GM12874 (cell line): ENCODE measurements around the gene WDFY1.

ENCODE experiments used
- TF ChIP-seq, protein P1 (sequence below): IDR thresholded peaks from 2 replicates; pipeline ENCODE4 v1.5.1; 2011; ENCODE audit warnings: low read depth, mild to moderate bottlenecking, control low read depth, low read length, moderate library complexity; ENCODE audit not compliant: insufficient read depth

The WDFY1 gene

DNA sequence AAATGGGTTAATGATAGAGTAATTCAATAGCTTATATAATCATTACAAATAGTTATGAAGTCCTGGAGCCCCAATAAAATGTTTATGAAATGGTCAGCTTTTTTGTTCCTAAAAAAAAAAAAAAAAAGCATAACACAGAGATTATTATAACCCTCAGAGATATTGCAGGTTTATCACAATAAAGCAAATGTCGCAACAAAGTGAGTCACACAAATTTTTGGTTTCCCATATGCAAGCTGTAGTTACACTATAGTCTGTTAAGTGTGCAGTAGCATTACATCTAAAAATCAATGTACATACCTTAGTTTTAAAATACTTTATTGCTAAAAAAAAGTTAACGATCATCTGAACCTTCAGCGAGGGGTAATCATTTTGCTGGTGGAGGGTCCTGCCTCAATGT lies 20.0 kb downstream of the WDFY1 start:
- TF ChIP-seq, protein P1, sequence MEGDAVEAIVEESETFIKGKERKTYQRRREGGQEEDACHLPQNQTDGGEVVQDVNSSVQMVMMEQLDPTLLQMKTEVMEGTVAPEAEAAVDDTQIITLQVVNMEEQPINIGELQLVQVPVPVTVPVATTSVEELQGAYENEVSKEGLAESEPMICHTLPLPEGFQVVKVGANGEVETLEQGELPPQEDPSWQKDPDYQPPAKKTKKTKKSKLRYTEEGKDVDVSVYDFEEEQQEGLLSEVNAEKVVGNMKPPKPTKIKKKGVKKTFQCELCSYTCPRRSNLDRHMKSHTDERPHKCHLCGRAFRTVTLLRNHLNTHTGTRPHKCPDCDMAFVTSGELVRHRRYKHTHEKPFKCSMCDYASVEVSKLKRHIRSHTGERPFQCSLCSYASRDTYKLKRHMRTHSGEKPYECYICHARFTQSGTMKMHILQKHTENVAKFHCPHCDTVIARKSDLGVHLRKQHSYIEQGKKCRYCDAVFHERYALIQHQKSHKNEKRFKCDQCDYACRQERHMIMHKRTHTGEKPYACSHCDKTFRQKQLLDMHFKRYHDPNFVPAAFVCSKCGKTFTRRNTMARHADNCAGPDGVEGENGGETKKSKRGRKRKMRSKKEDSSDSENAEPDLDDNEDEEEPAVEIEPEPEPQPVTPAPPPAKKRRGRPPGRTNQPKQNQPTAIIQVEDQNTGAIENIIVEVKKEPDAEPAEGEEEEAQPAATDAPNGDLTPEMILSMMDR, result no peak

DNA sequence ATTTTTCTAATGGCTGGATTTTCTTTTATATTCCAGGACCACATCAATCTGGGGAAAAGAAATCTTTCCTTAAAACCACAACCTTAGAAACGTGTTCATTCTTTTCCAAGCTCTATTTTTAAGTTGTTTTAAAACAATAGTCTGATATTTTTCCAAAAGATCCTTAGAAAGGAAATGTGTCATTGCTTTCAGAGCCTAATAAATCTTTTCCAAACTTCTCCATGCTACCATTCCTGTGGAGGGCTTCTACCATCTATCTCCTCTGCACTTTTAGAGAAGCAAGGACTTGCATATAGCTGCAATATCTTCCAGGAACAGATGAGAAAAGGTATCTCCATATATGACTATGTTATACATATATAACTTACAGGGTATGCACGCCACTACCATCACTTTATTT lies 21.2 kb downstream of the WDFY1 start:
- TF ChIP-seq, protein P1, result no peak

DNA sequence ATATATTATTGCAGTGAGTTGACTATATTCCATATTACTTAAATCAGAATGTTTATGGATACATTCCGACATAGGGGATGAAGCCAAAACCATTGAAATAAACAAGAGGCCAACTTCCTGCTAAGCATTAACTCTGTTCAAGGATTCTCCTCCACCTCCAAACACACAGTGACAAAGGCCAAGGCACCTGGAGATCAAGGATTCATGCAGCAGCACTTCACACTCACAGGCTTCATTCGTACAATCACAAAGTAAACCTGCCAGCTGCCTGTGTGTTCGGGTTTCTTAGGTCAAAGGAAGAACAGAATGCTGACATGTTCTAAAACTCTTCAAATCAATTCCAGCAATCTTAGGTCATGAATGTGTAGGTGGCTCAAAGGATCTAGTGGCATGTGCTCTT lies 22.8 kb downstream of the WDFY1 start:
- TF ChIP-seq, protein P1, result no peak

DNA sequence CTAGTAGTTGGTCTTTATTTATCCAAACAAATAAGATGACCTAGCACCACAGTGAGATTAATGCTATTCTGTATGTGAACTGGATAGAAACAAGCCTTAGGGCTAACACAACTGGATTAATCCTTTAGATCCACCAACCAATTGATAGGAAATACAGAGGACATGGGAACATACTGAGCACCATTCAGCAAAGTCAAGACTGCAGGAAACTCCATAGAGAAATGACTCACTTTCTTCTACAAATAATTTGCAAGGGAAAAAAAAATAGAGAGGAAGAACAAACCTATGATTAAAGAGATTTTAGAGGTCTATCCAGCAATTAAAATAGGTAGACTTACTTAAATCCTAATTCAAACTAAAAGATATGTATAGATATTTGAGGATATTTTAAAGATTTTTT lies 23.9 kb downstream of the WDFY1 start:
- TF ChIP-seq, protein P1, result no peak

DNA sequence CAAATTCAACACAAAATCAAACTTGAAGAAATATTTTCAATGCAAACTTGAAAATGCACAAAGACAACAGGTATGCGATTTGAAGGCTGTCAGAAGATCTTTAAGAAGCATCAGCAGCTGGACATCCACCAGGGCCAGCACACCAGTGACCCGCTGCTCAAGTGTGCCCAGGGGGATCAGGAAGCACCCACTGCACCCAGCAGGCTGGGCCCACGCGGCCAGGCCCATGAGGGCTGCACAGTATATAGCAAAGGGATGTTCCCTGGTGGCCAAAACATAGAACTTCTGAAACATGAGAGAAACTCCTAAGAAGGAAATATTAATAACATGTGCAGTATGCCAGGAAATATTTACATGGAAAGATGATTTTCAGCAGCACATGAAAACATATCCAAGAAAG lies 25.0 kb downstream of the WDFY1 start:
- TF ChIP-seq, protein P1, result no peak; the same call in 1 of the 2 replicates

DNA sequence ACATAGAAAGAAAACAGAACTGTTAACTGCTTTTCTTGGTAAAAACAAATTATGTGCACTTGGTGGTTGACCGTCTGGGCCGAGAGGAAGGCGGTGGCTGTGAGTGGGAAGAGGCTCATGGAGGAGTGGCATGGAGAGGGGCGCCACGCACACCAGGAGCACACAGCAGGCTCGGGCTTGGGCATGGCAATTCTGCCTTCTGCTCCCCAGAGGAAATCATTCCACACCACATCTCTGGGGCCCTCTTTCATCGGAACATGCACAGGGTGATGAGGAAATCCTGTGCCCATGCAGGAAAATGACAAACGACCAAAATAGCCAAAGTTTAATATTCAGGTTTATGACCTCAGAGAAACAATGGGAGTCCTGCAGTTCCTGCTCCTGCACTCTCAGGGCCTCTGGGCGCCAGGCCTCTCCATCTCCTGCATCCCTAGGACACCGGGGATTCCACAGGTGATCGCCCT lies 26.4 kb downstream of the WDFY1 start:
- TF ChIP-seq, protein P1, result no peak

DNA sequence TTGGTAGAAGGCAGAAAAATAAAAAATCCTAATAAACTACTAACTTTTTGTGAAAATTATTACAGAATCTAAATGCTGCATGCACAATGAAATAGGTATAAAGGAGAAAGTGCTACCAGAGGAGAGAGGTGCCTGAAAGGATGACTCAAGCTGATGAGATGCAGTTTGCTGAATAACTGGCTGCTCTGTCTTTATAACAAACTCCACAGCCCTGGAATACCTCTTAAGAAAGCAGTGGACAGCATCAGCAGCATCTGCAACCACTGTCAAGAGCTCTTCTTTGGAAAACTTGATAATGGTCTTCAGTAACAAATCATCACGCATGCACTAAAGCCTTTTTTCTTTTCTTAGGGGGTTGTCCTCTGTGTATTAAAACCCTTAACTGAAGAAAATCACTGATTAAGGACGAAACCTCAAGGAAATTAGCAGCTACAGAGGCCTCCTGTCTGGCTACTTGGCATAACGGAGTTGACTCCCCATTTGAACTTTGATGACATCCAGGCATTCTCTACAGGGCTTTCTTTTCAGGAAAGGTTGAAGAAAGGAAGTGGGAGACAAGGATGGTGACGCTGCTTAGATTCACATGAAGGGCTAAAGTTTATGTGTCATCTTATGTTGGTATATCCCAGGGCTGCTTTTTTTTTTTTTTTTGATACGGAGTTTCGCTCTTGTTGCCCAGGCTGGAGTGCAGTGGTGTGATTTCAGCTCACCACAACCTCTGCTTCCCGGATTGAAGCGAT lies 28.8 kb downstream of the WDFY1 start:
- TF ChIP-seq, protein P1, result no peak
